ENCODE data around the gene FAM107B. TPM values are rescaled to one million over a fixed set of nuclear protein-coding genes. Genes with fewer than 3 reads are reported as not detected.
"Not testable (repeated sequence)": the region's sequence is repeated elsewhere in the genome, so short reads cannot be mapped to it uniquely, and the experiment has no call there.

FAM107B gene
- total RNA-seq, 1 donor from 2014 or later = 86.2 TPM

DNA sequence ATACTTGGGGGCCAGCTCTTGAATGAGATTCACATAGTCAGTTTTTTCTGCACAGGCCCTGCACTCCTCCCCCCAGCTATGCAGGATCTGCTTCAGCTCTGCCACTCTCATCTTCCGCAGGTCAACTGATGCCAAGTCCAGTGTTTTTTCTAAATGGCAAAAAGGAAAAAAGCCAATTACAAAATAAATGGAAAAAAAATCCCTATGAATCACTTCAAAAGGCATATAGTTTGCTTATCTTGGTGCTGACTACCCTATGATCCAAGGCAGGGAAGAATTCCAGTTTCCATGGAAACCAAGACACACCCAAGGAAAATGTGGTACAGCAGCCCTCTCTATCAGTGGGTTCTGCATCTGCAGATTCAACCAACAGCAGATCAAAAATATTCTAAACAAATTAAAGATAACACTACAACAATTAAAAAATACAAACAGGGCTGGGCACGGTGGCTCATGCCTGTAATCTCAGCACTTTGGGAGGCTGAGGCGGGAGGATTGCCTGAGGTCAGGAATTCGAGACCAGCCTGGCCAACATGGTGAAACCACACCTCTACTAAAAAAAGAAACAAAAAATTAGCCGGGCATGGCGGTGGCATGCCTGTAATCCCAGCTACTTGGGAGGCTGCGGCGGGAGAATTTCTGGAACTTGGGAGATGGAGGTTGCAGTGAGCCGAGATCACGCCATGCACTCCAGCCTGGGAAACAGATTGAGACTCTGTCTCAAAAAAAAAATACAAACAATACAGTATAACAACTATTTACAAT lies 45.5 kb upstream of the FAM107B start:
- no peaks in the 10 kb centered on the region for H3K27me3 ChIP-seq
- TF ChIP-seq, protein P1, sequence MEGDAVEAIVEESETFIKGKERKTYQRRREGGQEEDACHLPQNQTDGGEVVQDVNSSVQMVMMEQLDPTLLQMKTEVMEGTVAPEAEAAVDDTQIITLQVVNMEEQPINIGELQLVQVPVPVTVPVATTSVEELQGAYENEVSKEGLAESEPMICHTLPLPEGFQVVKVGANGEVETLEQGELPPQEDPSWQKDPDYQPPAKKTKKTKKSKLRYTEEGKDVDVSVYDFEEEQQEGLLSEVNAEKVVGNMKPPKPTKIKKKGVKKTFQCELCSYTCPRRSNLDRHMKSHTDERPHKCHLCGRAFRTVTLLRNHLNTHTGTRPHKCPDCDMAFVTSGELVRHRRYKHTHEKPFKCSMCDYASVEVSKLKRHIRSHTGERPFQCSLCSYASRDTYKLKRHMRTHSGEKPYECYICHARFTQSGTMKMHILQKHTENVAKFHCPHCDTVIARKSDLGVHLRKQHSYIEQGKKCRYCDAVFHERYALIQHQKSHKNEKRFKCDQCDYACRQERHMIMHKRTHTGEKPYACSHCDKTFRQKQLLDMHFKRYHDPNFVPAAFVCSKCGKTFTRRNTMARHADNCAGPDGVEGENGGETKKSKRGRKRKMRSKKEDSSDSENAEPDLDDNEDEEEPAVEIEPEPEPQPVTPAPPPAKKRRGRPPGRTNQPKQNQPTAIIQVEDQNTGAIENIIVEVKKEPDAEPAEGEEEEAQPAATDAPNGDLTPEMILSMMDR (IDR thresholded peaks at IDR 0.05) = no peak
- ATAC-seq = no peak
- H3K4me3 ChIP-seq = no peak overlapping the region
- no peaks in the 10 kb centered on the region for H3K36me3 ChIP-seq
- no peaks in the 10 kb centered on the region for H3K9me3 ChIP-seq
- no peak overlapping the region for H3K27ac ChIP-seq
- intact Hi-C loops (cut with DNase I) = loop anchor here (10.0 kb wide), 1 partner anchor 315 kb away; no protein-coding TSS in a partner anchor
- no peaks in the 10 kb centered on the region for H3K4me1 ChIP-seq
- DNase-seq = no peak

DNA sequence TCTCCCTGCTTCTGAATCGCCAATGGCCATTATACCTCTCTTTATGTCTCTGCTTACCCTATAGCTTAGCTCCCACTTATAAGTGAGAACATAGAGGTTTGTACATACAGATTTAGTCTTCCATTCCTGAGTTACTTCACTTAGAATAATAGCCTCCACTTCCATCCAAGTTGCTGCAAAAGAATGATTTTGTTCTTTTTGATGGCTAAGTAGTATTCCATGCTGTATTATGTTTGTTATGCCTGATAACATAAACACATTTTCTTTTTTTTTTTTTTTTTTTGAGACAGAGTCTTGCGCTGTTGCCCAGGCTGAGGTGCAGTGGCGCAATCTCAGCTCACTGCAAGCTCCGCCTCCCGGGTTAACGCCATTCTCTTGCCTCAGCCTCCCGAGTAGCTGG lies 42.0 kb upstream of the FAM107B start:
- DNase-seq; ATAC-seq; H3K27me3 ChIP-seq; H3K36me3 ChIP-seq; H3K27ac ChIP-seq; intact Hi-C loops (cut with DNase I); H3K9me3 ChIP-seq; H3K4me3 ChIP-seq; H3K4me1 ChIP-seq: not testable (repeated sequence)

DNA sequence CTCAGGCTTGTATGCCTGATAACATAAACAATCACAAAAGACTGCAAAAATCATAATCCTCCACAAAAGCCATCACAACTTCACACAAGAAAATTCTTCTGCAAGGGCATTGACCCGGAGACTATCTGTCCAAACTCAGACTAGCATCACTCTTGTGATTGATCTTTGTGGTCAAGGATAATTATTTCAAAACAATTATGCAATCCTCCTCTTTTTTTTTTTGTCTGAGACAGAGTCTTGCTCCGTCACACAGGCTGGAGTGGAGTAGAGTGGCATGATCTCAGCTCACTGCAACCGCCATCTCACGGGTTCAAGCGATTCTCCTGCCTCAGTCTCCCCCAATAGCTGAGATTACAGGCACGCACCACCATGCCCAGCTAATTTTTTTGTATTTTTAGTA lies 41.0 kb upstream of the FAM107B start:
- no peaks in the 10 kb centered on the region for H3K4me1 ChIP-seq
- TF ChIP-seq, protein P1 (IDR thresholded peaks at IDR 0.05) = no peak
- intact Hi-C loops (cut with DNase I) = no loop called here
- ATAC-seq (no peak), DNase-seq (no peak)
- no peak overlapping the region for H3K27ac ChIP-seq
- H3K4me3 ChIP-seq = no peak overlapping the region
- H3K27me3 ChIP-seq = no peaks in the 10 kb centered on the region
- H3K36me3 ChIP-seq = no peaks in the 10 kb centered on the region
- no peaks in the 10 kb centered on the region for H3K9me3 ChIP-seq

DNA sequence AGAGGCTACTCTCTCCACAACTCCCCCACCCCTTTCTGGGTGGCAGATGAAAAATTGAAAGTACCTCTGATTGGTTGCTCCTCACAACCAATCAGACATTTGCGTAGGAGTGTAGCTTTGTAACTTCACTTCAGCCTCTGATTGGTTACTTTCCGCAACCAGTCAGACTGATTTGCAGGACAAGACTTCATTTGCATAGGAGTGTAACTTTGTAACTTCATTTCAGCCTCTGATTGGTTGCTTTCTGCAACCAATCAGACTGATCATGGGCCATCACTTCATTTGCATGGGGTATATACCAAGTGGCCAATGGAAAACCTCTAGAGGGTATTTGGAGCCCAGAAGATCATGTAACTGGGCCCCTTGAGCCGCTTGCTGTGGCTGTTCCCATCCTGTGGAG lies 37.6 kb upstream of the FAM107B start:
- no peaks in the 10 kb centered on the region for H3K27me3 ChIP-seq
- intact Hi-C loops (cut with DNase I) = no loop called here
- no peaks in the 10 kb centered on the region for H3K4me1 ChIP-seq
- TF ChIP-seq, protein P1 (IDR thresholded peaks at IDR 0.05) = no peak
- no peak overlapping the region for H3K4me3 ChIP-seq
- H3K27ac ChIP-seq = no peak overlapping the region
- H3K36me3 ChIP-seq = no peaks in the 10 kb centered on the region
- ATAC-seq = no peak
- no peak for DNase-seq
- no peaks in the 10 kb centered on the region for H3K9me3 ChIP-seq

DNA sequence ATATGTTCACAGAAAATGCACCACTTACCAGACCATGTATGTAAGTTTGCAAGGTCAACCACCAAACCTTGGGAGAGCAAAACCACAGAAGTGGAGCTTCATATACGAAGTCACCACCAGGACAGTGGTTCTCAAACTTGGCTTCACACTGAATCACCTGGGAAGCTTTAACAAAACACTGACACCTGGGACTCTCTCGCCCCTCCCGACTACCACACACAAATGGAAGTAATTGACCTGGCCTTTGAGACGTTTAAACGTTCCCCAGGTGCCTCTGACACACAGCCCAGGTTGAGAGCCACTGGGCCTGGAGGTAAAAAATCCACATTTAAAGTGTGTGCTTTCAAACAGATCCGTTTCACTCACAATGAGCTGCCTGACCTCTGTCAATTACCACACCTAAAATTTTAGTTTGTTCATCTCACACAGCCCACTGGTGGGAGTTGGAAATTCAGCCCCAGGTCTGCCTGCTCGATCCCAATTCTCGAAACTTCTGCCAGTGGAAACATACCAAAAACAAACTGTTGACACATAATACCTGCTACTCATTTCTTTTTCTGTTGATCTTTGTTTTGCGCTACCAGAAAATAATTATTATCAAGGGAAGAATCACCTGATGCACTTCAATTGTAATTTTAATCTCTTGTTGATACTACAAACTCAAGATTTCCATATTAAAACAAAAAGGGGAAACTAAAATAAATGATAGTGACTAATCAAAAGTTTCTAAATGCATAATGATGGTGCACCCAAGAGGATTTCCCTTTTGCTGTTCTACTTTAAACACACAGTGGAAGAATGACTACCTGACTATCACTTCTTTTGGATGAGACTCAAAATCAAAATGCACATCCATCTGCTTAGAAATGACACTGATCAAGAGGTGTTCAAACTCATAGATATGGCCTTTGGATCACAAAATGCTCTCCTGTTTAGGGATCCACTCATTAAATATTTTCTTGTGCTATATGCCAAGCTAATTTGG lies 36.6 kb upstream of the FAM107B start:
- Histone ChIP-seq H3K9me3 (no peaks in the 10 kb centered on the region), H3K4me1 (no peaks in the 10 kb centered on the region), H3K27me3 (no peaks in the 10 kb centered on the region), H3K36me3 (no peaks in the 10 kb centered on the region), H3K4me3 (no peak overlapping the region), H3K27ac (no peak overlapping the region)
- intact Hi-C loops (cut with DNase I) = no loop called here
- DNase-seq = no peak
- no peak for ATAC-seq
- TF ChIP-seq, protein P1 (IDR thresholded peaks at IDR 0.05) = no peak

DNA sequence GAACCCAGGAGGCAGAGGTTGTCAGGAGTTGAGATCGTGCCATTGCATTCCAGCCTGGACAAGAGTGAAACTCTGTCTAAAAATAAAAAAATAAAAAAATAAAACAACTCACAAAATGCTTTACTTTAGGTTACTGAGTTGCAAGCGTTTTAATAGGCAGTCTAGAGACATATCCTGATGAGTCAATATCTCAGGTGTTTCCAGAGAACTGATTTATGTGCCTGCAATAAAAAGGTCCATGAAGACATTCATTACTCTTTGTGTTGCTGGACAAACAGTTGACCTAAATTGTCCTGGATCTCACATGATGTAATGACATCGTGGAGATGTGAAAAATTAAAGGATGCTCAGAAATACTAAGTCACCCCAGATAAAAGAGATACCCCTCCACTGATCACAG lies 31.6 kb upstream of the FAM107B start:
- Histone ChIP-seq H3K4me3 (no peak overlapping the region), H3K4me1 (no peaks in the 10 kb centered on the region), H3K36me3 (no peaks in the 10 kb centered on the region), H3K27me3 (no peaks in the 10 kb centered on the region), H3K27ac (no peak overlapping the region), H3K9me3 (no peaks in the 10 kb centered on the region)
- intact Hi-C loops (cut with DNase I) = no loop called here
- no peak for ATAC-seq
- TF ChIP-seq, protein P1 (IDR thresholded peaks at IDR 0.05) = no peak
- DNase-seq = no peak
